Tibial artery (tissue), 4 donors: Measurements from ENCODE around the gene SAT2.

Experiments
- DNase-seq, 2 donors: peaks; one replicate each; pipeline ENCODE4 v3.0.0-alpha.2; 2019
- H3K27ac ChIP-seq, 2 donors: fragments of 200-600 bp; sonication (generic) in 1 of 2; 1 replicate in 1 of 2; 2 replicates in 1 of 2; pipeline ENCODE4 v1.5.1; 2018 to 2019; ENCODE audit warnings: mild to moderate bottlenecking in 1 of 2
- H3K27me3 ChIP-seq, 2 donors: fragments of 200-600 bp; sonication (generic) in 1 of 2; one replicate each; pipeline versions ENCODE4 v1.5.1 to v1.6.0; 2016 to 2019
- H3K36me3 ChIP-seq, 3 donors: fragments of 200-600 bp; sonication (generic) in 2 of 3; one replicate each; pipeline ENCODE4 v1.5.1; 2016 to 2019; ENCODE audit warnings: mild to moderate bottlenecking in 2 of 3
- H3K4me1 ChIP-seq, 4 donors: fragments of 200-600 bp; sonication (generic) in 2 of 4; 1 replicate in 3 of 4; 2 replicates in 1 of 4; pipeline ENCODE4 v1.5.1; 2016 to 2019
- H3K4me3 ChIP-seq, 2 donors: fragments of 200-600 bp; sonication (generic) in 1 of 2; 1 replicate in 1 of 2; 2 replicates in 1 of 2; pipeline ENCODE4 v1.5.1; 2018 to 2019; ENCODE audit warnings: mild to moderate bottlenecking in 2 of 2
- H3K9me3 ChIP-seq, 3 donors: fragments of 200-600 bp; sonication (generic) in 1 of 3; one replicate each; pipeline ENCODE4 v1.5.1; 2016 to 2019
- intact Hi-C: fragments of 100-400 bp; cut with DNase I; formaldehyde crosslinking; loops from one replicate; pipeline ENCODE4 v1.15.0; 2023; ENCODE audit warnings: low total_unique reads
- TF ChIP-seq, protein P1 (sequence below), 2 experiments: fragments of 200-600 bp in 1 of 2; fragments of 450-650 bp in 1 of 2; IDR thresholded peaks; one replicate each; pipeline ENCODE4 v1.5.1; 2017 to 2019; ENCODE audit warnings: antibody characterized with exemption in 2 of 2, mild to moderate bottlenecking in 1 of 2, moderate library complexity in 1 of 2

The SAT2 gene

DNA sequence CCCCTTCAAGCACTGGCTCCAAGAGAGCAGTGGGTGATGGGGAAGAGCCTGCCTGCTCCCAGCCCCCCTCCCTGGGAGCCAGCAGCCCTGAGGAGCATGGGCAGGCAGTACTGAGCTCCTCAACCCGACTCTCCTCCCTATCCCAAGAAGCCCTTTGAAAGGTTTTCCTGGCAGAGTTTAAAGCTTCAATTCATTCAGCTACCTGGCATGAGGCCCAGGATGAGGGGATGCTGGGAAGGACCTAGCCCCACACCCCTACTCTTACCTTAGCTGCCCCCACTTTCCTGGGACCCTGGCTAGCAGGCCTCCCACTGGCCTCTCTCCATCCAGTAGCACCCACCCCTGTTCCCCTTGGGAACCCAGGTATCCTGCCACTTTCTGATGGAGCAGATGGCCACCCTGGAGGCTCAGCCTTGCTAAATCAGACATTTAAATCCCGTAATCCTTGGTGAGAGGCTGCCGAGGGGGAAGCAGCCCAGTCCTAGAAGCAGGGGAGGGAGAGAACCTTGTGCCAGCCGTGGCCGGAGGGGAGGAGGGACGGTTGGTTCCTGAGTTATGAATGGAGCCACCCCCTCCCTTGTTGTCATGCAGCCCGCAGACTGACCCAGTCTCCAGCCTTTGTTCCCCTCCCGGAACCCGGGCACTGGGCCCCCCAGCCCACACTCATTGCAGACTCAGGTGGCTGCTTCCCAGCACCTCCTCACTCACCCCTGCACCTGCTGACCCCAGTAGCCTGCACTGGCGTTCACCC, 40.2 kb upstream of the SAT2 start:
- no peaks in the 10 kb centered on the region for H3K4me1 ChIP-seq
- peaks cover 37 to 74% (median 59%) of the 10 kb centered on the region in 3 donors for H3K36me3 ChIP-seq
- H3K4me3 ChIP-seq: no peak overlapping the region
- H3K9me3 ChIP-seq: no peaks in the 10 kb centered on the region
- intact Hi-C loops: no loop called here
- DNase-seq: no peak
- H3K27me3 ChIP-seq: no peaks in the 10 kb centered on the region
- TF ChIP-seq, protein P1, sequence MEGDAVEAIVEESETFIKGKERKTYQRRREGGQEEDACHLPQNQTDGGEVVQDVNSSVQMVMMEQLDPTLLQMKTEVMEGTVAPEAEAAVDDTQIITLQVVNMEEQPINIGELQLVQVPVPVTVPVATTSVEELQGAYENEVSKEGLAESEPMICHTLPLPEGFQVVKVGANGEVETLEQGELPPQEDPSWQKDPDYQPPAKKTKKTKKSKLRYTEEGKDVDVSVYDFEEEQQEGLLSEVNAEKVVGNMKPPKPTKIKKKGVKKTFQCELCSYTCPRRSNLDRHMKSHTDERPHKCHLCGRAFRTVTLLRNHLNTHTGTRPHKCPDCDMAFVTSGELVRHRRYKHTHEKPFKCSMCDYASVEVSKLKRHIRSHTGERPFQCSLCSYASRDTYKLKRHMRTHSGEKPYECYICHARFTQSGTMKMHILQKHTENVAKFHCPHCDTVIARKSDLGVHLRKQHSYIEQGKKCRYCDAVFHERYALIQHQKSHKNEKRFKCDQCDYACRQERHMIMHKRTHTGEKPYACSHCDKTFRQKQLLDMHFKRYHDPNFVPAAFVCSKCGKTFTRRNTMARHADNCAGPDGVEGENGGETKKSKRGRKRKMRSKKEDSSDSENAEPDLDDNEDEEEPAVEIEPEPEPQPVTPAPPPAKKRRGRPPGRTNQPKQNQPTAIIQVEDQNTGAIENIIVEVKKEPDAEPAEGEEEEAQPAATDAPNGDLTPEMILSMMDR (IDR thresholded peaks at IDR 0.05): no peak
- H3K27ac ChIP-seq: no peak overlapping the region

DNA sequence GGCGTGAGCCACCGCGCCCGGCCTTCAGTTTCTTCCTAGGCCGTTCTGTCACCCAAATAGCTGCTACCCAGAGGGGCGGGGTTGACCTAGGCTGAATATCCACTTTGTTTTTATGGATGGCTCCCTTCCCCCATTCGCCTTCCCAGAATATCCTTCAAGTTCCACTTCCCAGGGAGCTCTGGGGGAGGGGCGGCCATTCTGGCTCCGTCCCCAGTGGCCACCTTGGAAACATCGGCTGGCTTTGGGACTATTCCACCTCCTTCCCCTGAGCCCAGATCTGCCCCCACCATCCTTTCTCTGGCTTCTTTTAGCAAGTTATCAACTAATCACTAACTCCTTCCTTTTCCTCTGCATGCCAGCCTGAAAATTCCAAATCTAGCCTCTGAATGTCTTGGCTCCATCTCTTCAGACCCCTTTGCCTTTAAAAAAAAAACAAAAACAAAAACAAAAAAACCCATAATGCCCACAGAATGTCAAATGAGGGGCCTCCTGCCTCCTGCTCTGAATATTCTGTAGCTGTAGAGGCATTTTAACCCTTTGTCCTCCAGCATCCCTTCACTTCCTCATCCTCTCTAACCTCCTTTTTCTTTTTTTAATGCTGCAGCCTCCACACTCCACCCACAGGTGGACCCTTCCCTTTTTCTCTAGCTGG, 29.5 kb upstream of the SAT2 start:
- H3K36me3 ChIP-seq: no peaks in the 10 kb centered on the region
- peaks cover 0 to 13% of the 10 kb centered on the region in 2 donors for H3K27me3 ChIP-seq
- peak in 1 of 2 donors; percentile 69 for DNase-seq
- TF ChIP-seq, protein P1 (IDR thresholded peaks at IDR 0.05): peak in 1 of 2 experiments; percentile 4
- intact Hi-C loops: no loop called here
- peaks cover 0 to 9% (median 4%) of the 10 kb centered on the region in 4 donors for H3K4me1 ChIP-seq
- no peak overlapping the region for H3K27ac ChIP-seq
- H3K4me3 ChIP-seq: no peak overlapping the region
- H3K9me3 ChIP-seq: no peaks in the 10 kb centered on the region

DNA sequence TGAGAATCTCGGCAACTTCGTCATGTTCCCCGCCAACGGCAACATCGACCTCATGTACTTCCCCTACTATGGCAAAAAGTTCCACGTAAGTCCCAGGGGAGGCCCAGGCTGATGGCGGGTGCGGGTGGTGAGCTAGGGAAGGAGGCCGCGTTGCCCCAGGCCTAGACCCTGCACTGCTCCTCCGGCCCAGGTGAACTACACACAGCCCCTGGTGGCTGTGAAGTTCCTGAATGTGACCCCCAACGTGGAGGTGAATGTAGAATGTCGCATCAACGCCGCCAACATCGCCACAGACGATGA, 27.9 kb upstream of the SAT2 start:
- H3K36me3 ChIP-seq: no peaks in the 10 kb centered on the region
- H3K4me3 ChIP-seq: no peak overlapping the region
- H3K27ac ChIP-seq: no peak overlapping the region
- H3K4me1 ChIP-seq: peaks cover 0 to 25% (median 19%) of the 10 kb centered on the region in 4 donors
- no peak for DNase-seq
- no peaks in the 10 kb centered on the region for H3K9me3 ChIP-seq
- intact Hi-C loops: no loop called here
- peaks cover 0 to 29% of the 10 kb centered on the region in 2 donors for H3K27me3 ChIP-seq
- TF ChIP-seq, protein P1 (IDR thresholded peaks at IDR 0.05): no peak

DNA sequence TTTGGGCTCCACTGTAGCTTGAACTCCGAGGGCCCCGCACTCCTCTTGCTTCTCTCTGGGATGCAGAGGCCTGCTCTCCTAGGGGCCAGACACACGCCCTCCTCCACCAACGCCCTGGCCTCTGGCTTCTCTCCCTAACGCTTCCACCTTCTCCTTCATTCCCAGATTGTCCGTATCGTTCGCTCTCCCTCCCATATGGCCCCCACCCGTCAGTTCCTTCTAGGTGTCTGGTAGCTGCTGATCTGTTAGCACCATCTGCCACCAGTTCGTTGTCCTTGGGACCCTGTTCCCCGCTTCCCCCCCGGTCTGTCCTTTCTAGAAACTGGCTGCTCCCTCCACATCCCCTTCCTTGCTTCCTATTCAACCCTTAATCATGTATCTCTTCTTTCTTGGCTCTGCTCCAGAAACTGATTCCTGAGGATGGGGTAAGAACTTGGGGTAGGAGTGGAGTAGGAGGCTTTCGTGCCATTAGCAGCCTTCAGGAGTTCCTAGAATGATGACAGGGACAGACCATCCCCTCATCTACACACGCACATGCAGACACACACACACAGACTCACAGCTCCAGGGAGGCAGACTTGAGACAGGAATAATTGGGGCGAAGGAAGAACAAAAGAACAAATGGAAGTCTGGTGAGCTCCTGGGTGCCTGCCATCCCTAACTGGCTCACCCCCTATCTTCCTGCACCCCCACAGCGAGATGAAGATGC, 27.4 kb upstream of the SAT2 start:
- Histone ChIP-seq H3K27me3 (peaks cover 0 to 34% of the 10 kb centered on the region in 2 donors), H3K36me3 (no peaks in the 10 kb centered on the region), H3K27ac (no peak overlapping the region), H3K9me3 (no peaks in the 10 kb centered on the region), H3K4me3 (no peak overlapping the region), H3K4me1 (peaks cover 0 to 30% (median 23%) of the 10 kb centered on the region in 4 donors)
- intact Hi-C loops: no loop called here
- DNase-seq: no peak
- TF ChIP-seq, protein P1 (IDR thresholded peaks at IDR 0.05): no peak

DNA sequence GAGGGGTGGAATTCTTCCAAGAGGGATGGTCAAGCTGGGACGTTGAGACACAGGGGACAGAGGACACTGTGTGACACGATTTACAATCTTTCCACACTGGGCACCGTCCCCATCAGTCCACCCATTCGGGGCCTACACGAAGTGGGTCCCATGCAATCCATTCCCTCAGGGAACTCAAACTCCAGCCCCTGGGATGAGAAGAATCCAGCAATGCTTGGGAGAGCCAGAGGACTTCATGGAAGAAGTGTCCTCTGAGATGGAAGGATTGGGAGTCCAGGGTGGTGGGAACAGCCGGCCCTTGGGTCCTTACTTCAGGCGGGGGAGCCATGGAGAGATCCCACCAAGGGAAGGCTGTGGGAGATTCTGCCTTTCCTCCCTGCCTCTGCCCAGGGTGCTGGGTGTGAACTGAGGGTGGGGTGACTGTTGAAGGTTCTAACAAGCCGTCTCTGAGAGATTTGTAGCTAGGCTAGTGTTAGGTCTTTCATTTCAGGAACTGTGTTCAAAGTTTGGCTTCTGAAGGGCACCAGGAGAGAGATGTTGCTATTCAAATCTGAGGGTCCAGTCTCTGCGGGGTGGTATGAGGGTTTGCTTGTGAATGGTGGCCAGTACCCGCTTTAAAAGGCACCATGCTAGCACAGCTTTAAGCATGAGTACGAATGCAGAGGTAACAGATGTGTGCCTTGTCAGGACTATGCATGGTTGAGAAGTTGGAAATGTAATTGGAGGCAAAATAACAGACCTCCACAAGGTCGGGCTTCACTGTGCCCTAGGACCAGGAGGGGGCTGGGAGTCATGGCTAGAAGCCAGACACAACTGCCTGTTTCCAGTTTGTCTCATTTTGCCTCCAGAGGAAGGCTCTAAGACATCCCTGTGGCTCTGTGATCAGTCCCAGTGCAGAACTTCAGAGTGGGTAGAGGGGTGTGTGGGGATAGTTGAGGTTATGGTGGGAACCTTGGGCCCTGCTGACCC, 25.1 kb upstream of the SAT2 start:
- Histone ChIP-seq H3K36me3 (no peaks in the 10 kb centered on the region), H3K4me1 (peaks cover 0 to 32% (median 24%) of the 10 kb centered on the region in 4 donors), H3K4me3 (no peak overlapping the region), H3K27ac (no peak overlapping the region), H3K9me3 (no peaks in the 10 kb centered on the region), H3K27me3 (peaks cover 0 to 52% of the 10 kb centered on the region in 2 donors)
- TF ChIP-seq, protein P1 (IDR thresholded peaks at IDR 0.05): no peak
- DNase-seq: no peak
- intact Hi-C loops: no loop called here
